ENCODE results near the gene HAGHL.
A peak's percentile ranks its signal among the peaks of the same experiment; 100 is the strongest.
"Not testable (repeated sequence)": the region's sequence is repeated elsewhere in the genome, so short reads cannot be mapped to it uniquely, and the experiment has no call there.

The HAGHL gene

GRCh38 chr16:707062-707538 lies 19.8 kb upstream of the HAGHL start:
- no peak for DNase-seq (ENCODE audit: low read depth in 2 of 2)

GRCh38 chr16:708019-708418 lies 18.9 kb upstream of the HAGHL start:
- no peak for DNase-seq (ENCODE audit: low read depth in 2 of 2)

GRCh38 chr16:708959-709358 lies 17.9 kb upstream of the HAGHL start:
- no peak for DNase-seq (ENCODE audit: low read depth in 2 of 2)

GRCh38 chr16:709566-710499 lies 17.1 kb upstream of the HAGHL start:
- no peak for DNase-seq (ENCODE audit: low read depth in 2 of 2)

- no peak for DNase-seq (ENCODE audit: low read depth in 2 of 2)
Measured at GRCh38 chr16:710500-711075, 16.3 kb upstream of the HAGHL start.

- no peak for DNase-seq (ENCODE audit: low read depth in 2 of 2)
Measured at GRCh38 chr16:711084-711483, 15.8 kb upstream of the HAGHL start.

GRCh38 chr16:711548-712320 lies 15.2 kb upstream of the HAGHL start:
- DNase-seq (ENCODE audit: low read depth in 2 of 2), result peak; percentile 60 to 67

GRCh38 chr16:712740-713250 lies 14.1 kb upstream of the HAGHL start:
- not testable (repeated sequence) for DNase-seq (ENCODE audit: low read depth in 2 of 2)

GRCh38 chr16:714079-714478 lies 12.8 kb upstream of the HAGHL start:
- no peak for DNase-seq (ENCODE audit: low read depth in 2 of 2)

GRCh38 chr16:714558-715476 lies 12.1 kb upstream of the HAGHL start, which contains the start of gene METRN:
TSS of gene METRN (plus strand) at chr16:715118. CDS start at chr16:715290, 172 bp downstream.
- peak; percentile 79 to 81 for DNase-seq (ENCODE audit: low read depth in 2 of 2)

GRCh38 chr16:715477-716199 lies 11.3 kb upstream of the HAGHL start:
- no peak for DNase-seq (ENCODE audit: low read depth in 2 of 2)

- no peak for DNase-seq (ENCODE audit: low read depth in 2 of 2)
Measured at GRCh38 chr16:716200-716568, 10.7 kb upstream of the HAGHL start.

GRCh38 chr16:716768-717325 lies 10.1 kb upstream of the HAGHL start:
- no peak for DNase-seq (ENCODE audit: low read depth in 2 of 2)

- DNase-seq (ENCODE audit: low read depth in 2 of 2), result no peak
Measured at GRCh38 chr16:717450-718245, 9.3 kb upstream of the HAGHL start.

GRCh38 chr16:718389-718788 lies 8.5 kb upstream of the HAGHL start:
- DNase-seq (ENCODE audit: low read depth in 2 of 2), result no peak

- DNase-seq (ENCODE audit: low read depth in 2 of 2), result no peak
Measured at GRCh38 chr16:718922-719321, 8.0 kb upstream of the HAGHL start.

- no peak for DNase-seq (ENCODE audit: low read depth in 2 of 2)
Measured at GRCh38 chr16:719815-720446, 7.0 kb upstream of the HAGHL start.

GRCh38 chr16:720447-720989 lies 6.4 kb upstream of the HAGHL start:
- no peak for DNase-seq (ENCODE audit: low read depth in 2 of 2)

All from stimulated activated CD8-positive, alpha-beta memory T cell treated with anti-CD3 and anti-CD28 coated beads, Interleukin-2, amount 100 ng/mL, for 1 hour (primary cell).